GM18951 (cell line): ENCODE data around the gene SLC10A3.
"Not testable (repeated sequence)": the region's sequence is repeated elsewhere in the genome, so short reads cannot be mapped to it uniquely, and the experiment has no call there.

Source experiments
- POLR2A ChIP-seq: IDR thresholded peaks from 4 replicates; pipeline ENCODE4 v1.6.1; 2011; ENCODE audit warnings: mild to moderate bottlenecking; ENCODE audit not compliant: insufficient read length, insufficient read depth; ENCODE audit errors: extremely low read depth
- in situ Hi-C: fragments of 300-500 bp; cut with MboI; formaldehyde crosslinking; loops from one replicate; pipeline ENCODE4 v1.12.0; 2022; ENCODE audit warnings: low sequenced_read_pairs, mixed read lengths, inconsistent platforms; ENCODE audit not compliant: unreplicated experiment

The SLC10A3 gene

DNA sequence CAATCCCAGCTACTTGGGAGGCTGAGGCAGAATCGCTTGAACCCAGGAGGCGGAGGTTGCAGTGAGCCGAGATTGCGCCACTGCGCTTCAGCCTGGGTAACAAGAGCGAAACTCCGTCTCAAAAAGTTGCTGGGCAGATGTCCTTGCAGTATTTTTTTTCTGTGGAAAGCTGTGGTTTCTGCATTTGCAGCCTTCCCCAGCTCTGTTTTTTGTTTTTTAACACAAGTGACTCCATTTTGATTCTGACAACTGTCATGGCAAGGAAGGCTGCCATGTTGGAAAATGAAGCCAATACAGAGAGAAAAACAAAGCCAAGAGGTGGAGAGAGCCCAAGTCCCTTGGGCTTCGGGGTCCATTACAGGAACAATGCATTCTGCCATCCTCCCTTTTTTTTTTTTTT, 11.7 kb upstream of the SLC10A3 start:
- in situ Hi-C loops, result no loop called here
- no peak for TF ChIP-seq POLR2A

DNA sequence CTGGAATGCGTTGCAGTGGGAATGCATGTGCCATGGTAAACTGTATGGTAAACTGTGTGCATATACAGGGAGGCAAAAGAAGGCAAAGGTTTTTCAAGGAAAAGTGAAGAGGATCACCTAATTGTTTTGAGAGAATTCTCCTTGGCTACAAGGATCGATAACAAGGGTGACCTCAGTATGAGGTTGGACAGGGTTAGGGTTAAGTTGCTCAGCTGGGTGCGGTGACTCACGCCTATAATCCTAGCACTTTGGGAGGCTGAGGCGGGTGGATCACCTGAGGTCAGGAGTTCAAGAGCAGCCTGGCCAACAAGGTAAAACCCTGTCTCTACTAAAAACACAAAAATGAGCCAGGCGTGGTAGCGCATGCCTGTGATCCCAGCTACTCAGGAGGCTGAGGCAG, 11.0 kb upstream of the SLC10A3 start:
- in situ Hi-C loops, result not testable (repeated sequence)

DNA sequence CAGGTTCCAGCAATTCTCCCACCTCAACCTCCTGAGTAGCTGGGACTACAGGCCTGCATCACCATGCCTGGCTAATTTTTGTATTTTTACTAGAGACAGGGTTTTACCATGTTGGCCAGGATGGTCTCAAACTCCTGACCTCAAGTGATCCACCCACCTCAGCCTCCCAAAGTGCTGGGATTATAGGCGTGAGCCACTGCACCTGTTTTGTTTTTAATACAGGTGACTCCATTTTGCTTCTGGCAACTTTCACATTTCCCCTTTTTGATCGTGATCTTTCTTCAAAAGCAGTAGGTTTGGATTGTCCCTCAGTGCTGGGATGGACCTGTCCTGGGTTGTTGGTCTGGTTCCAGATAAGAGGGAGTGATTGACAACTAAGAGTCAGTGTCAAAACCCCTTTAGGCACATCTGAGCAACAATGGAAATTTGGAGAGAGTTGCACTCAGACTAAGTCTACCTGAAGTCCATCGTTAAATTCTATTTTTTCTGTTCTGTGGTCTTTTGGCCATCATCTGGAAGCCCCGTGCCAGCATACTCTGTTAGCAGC, 6.2 kb upstream of the SLC10A3 start:
- in situ Hi-C loops, result not testable (repeated sequence)

DNA sequence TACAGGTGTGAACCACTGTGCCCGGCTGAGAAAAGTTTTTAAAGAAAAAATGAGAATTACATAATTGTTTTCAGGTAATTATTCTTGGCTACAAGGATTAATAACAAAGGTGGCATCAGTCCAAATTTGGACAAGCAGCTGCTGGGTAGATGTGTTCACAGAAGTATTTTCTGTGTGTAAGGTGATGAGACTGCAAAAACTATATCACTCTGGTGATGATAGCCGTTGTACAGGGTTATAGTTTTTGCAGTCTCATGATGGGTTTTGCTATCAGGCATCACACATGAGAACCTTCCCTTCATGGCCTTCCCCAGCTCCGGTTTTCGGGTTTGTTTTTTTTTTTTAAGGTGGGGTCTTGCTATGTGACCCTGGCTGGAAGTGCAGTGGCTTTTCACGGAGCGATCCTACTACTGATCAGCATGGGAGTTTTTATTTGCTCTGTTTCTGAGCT, 5.1 kb upstream of the SLC10A3 start:
- in situ Hi-C loops, result no loop called here
- TF ChIP-seq POLR2A, result no peak

DNA sequence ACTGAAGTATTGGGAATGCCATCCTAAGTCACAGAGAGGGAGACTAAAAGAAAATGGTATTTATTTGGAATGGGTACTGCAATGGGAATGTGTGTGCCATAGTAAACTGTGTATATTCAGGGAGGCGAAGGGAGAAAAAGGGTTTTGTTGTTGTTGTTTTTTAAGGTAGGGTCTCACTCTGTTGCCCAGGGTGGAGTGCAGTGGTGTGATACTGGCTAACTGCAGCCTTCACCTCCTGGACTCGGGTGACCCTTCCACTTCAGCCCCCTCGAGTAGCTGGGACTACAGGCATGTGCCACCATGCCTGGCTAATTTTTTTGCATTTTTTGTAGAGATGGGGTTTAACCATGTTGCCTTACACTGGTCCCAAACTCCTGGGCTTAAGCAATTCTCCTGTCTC, 4.3 kb upstream of the SLC10A3 start:
- in situ Hi-C loops, result no loop called here
- no peak for TF ChIP-seq POLR2A

DNA sequence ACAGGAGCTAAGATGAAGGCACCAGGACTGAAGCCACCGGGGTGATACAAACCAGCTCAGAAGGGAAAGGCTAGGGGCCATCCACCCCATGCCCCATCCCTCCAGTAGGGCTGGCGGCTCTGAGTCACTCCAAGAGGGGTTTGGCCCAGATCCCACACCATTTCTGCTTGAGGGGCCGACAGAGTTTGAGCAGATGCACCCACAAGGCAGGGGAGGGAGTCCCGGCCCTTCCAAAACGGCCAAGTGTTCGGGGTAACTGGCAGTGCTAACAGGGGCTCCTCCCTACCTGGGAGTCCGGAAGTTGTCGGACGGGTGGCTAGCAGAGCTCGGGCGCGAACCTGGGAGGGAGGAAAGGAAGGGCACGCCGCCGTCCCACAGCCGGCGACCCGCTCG, 412 bp downstream of the SLC10A3 start:
- in situ Hi-C loops, result no loop called here

DNA sequence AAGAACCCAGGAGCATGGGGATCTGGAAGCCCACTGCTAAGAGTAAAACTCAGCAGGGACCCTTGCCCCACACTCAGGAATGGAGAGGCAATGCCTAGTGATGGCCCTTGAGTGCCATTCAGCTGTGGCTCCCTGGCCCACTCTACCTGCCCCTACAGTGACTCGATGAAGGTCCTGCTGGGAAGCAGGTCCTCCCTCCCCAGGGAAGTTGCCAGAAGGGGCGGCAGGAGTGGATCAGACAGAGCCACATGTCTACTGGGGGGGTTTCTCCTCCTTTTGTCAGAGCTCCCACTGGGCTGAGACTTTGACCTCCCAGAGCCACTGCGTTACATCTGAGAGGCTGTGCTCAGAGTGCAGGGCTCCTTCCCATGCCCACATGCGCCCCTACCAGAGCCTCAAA, 1.2 kb downstream of the SLC10A3 start:
- in situ Hi-C loops, result no loop called here
- TF ChIP-seq POLR2A, result no peak

More for the DNA sequence above, 412 bp downstream of the SLC10A3 start:
- TF ChIP-seq POLR2A, result no peak

DNA sequence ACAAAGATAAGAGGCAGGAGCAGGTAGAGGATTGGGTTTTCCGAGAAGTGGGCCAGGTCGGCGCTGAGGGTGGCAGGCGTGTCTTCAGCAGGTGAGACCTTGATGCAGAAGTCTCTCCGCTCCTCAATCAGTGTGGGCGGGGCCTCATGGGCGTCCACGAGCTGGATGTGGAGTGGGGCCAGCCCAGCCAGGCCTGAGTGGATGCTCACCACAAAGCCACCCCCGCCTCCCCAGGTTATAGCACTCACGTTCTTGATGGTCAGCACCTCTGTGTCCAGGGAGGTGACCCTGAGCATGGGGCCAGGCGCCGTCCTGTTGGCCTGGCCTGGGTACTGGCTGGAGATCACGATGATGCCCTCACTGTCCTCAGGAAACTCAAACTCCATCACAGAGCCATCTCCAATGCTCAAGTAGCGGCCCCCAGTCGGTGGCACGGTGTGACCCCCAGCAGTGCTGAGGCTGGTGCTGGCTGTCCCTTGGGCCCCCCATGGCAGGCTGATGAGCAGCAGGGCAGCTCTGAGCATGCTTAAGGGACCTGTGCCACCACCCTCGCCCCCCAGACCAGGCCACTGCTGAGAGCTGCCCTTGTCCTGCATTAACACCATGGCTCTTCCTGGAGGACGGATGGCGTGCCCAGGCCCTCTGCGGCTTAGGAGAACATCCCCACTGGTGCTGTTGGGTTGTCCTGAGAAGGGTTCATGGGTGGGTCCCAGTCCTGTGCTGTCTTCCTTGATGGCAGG, 1.9 kb downstream of the SLC10A3 start:
- TF ChIP-seq POLR2A, result no peak
- in situ Hi-C loops, result no loop called here

DNA sequence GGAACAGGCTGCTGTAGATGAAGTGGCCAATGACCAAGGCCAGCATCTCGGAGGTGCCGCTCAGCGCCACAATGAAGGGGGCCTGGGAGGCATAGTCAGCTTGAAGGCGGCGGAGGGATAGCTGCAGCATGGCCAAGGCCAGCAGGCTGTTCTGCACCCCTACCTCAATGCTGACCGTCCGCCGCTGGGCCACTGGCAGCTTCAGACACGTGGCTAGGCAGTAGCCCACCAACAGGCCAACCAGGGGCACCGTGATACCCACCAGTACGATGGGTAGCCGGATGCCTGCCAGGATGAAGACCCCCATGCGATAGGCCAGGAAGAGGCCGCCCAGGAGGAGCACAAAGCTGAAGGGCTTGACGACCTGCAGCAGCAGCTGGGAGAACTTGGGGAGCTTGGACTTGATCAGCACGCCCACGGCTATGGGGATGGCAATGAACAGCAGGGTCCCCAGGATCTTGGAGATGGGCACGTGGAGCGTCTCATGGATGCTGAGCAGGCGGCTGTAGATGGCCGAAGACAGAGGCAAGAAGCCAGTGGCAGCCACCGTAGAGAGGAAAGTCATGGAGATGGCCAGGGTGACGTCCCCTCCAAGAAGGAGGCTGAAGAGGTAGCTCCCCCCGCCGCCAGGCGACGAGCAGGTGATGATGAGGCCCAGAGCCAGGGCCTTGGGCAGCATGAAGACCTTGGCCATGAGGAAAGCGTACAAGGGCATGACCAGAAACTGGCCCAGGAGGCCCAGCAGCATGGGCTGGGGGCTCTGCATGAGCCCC, 2.7 kb downstream of the SLC10A3 start:
- in situ Hi-C loops, result no loop called here
- TF ChIP-seq POLR2A, result no peak

DNA sequence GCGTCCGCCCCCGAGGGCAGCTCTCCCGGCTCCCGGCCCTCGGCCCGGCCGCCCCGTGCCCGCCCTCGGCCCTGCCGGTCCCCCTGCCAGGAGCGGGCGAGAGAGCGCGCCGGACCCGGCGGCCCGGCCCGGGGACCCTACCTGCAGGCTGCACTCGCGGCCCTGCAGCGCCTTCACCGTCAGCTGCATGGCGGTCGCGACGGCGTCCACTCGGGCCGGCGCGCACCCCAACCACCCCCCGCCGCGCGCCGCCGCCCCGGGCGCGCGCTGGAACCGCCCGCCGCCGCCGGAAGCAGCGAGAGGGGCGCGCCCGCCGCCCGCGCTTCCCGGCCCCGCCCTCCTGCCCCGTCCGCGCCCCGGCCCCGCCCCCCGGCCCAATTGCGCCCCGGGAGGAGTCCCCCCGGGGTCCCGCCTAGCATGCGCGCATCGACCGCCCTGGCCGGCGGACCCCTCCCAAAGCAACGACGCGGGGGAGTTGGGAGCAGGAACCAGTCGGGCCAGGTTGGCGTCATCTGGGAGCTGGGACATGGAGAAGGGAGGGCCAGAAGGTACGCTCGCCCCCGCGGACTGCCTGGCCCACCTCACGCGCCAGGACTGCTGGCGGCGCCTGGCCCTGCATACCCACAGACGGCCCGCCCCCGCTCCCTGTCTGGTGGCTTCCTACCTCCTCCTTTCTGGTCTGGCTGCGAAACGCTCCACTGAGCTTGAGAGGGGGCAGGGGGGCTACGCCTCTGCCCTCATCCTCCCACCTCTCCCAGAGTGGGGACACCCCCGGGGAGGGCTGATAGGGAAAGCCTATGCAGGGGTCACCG, 3.8 kb downstream of the SLC10A3 start, which contains the start of gene UBL4A:
Gene UBL4A (minus strand): TSS at position 220 of the 812 bp plus-strand sequence. CDS start 31 bp downstream, at position 189.
- in situ Hi-C loops, result no loop called here
- peak; percentile 46 for TF ChIP-seq POLR2A

DNA sequence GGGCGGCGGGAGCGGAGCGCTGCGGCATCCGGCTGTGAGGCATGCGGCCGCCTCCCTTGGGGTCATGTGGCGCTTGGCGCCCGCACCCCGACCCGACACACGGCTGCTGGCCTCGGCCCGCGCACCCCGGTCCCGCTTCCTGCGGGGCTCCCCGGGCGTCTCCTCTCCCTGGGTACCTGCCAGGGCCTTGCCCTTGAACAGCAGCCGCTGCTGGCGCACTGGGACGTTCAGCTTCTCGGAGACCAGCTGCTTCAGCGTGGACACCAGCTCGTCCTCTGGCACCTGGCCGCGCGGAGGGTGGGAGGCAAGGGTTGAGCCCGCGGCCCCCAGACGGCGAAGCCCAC, 4.4 kb downstream of the SLC10A3 start:
- in situ Hi-C loops, result no loop called here
- no peak for TF ChIP-seq POLR2A

DNA sequence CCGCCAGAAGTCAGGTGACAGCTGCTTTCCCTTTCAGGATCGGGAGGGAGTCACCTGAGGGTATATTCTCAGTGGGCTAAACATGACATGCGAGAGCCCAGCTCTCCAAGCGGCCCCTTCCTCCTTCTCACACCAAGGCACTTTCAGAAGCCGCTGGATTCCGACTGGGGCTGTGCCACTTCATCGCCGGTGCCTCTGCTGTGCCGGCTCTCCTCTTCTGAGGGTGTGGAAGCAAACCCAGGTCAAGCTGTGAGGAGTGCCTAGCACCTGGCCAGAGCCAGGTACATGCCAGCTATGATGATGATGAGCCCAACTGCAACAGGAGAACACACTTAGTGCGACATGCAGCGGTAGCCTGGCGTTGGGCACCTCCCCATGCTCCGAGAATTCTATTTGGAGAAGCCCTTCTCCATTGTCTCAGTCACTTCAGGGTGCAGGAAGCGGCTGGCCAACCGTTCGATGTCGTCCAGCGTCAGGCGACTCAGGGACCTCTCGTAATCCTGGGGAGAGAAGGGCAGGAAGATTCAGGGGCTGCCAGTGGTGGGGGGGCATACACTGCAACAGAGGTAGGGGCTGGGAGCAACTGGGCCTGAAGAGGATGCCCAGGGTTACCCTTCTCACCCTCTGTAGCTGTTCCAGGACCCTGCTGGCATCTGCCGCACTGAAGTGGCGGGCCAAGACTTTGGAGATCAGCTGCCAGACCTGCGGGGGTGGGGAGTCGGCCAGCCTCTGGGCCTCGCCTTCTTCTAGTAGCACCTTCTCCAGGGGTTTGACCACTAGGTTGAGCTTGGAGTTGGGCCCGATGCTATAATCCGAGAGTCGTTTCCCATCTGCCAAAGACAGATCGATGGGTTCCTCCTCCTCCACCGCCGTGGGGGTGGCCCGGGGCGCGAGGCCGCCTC, 5.0 kb downstream of the SLC10A3 start:
- no peak for TF ChIP-seq POLR2A
- in situ Hi-C loops, result no loop called here
